Measurements from ENCODE around the gene RAD52.

The RAD52 gene

GRCh38 chr12:954741-955140, 5.2 kb upstream of the RAD52 start:
- H3K4me3 ChIP-seq (ENCODE audit: low read depth, low read length), result no peak overlapping the region
- H2AFZ ChIP-seq, result no peak overlapping the region
- no peaks in the 10 kb centered on the region for H3K36me3 ChIP-seq (ENCODE audit: control insufficient read depth, insufficient read depth, low read length)
- H3K4me2 ChIP-seq (ENCODE audit: low read length), result no peak overlapping the region
- TF ChIP-seq CTCF (IDR thresholded peaks at IDR 0.05), result no peak
- H3K79me2 ChIP-seq, result no peaks in the 10 kb centered on the region
- H3K27me3 ChIP-seq (ENCODE audit: control insufficient read depth, insufficient read depth, low read length), result no peaks in the 10 kb centered on the region
- H3K9ac ChIP-seq, result no peak overlapping the region
- no peak overlapping the region for H3K27ac ChIP-seq
- no peaks in the 10 kb centered on the region for H3K4me1 ChIP-seq
- H3K9me3 ChIP-seq (ENCODE audit: control insufficient read depth, low read length), result no peaks in the 10 kb centered on the region

GRCh38 chr12:953776-954175, 4.3 kb upstream of the RAD52 start:
- no peaks in the 10 kb centered on the region for H3K79me2 ChIP-seq
- TF ChIP-seq CTCF (IDR thresholded peaks at IDR 0.05), result no peak
- no peaks in the 10 kb centered on the region for H3K36me3 ChIP-seq (ENCODE audit: control insufficient read depth, insufficient read depth, low read length)
- H3K27ac ChIP-seq, result no peak overlapping the region
- no peaks in the 10 kb centered on the region for H3K9me3 ChIP-seq (ENCODE audit: control insufficient read depth, low read length)
- H2AFZ ChIP-seq, result no peak overlapping the region
- no peak overlapping the region for H3K4me3 ChIP-seq (ENCODE audit: low read depth, low read length)
- H3K4me2 ChIP-seq (ENCODE audit: low read length), result no peak overlapping the region
- no peak overlapping the region for H3K9ac ChIP-seq
- H3K27me3 ChIP-seq (ENCODE audit: control insufficient read depth, insufficient read depth, low read length), result no peaks in the 10 kb centered on the region
- no peaks in the 10 kb centered on the region for H3K4me1 ChIP-seq

- Histone ChIP-seq H3K79me2 (peaks cover 14% of the 10 kb centered on the region), H3K27me3 (ENCODE audit: control insufficient read depth, insufficient read depth, low read length) (no peaks in the 10 kb centered on the region), H3K9me3 (ENCODE audit: control insufficient read depth, low read length) (no peaks in the 10 kb centered on the region), H2AFZ (no peak overlapping the region), H3K4me2 (ENCODE audit: low read length) (no peak overlapping the region), H3K9ac (no peak overlapping the region), H3K27ac (no peak overlapping the region), H3K36me3 (ENCODE audit: control insufficient read depth, insufficient read depth, low read length) (no peaks in the 10 kb centered on the region), H3K4me3 (ENCODE audit: low read depth, low read length) (no peak overlapping the region), H3K4me1 (peaks cover 7% of the 10 kb centered on the region)
- TF ChIP-seq CTCF (IDR thresholded peaks at IDR 0.05), result no peak
These were observed 1.7 kb upstream of the RAD52 start for GRCh38 chr12:951176-951575.

- no peak overlapping the region for H3K9ac ChIP-seq
- peak overlapping the region; percentile 90 for H3K27ac ChIP-seq
- peaks cover 7% of the 10 kb centered on the region for H3K4me1 ChIP-seq
These were observed 1.3 kb downstream of the RAD52 start for GRCh38 chr12:948238-948637.

More at GRCh38 chr12:948238-948637, 1.3 kb downstream of the RAD52 start:
- Histone ChIP-seq H3K4me2 (ENCODE audit: low read length) (peak overlapping the region; percentile 58), H3K9me3 (ENCODE audit: control insufficient read depth, low read length) (no peaks in the 10 kb centered on the region), H3K79me2 (peaks cover 19% of the 10 kb centered on the region), H3K36me3 (ENCODE audit: control insufficient read depth, insufficient read depth, low read length) (no peaks in the 10 kb centered on the region), H2AFZ (no peak overlapping the region), H3K4me3 (ENCODE audit: low read depth, low read length) (peak overlapping the region; percentile 71), H3K27me3 (ENCODE audit: control insufficient read depth, insufficient read depth, low read length) (no peaks in the 10 kb centered on the region)
- TF ChIP-seq CTCF (IDR thresholded peaks at IDR 0.05), result no peak

Data from parathyroid adenoma (tissue), 2 donors.